HG02943 (cell line): ENCODE measurements around the gene STIM1.
"Not testable (repeated sequence)": the region's sequence is repeated elsewhere in the genome, so short reads cannot be mapped to it uniquely, and the experiment has no call there.

ENCODE experiments used
- ATAC-seq: cut with Tn5 transposase; IDR thresholded peaks from one replicate; pipeline ENCODE4 v1.9.1; 2021; ENCODE audit warnings: mild to moderate bottlenecking, low read depth, moderate library complexity; ENCODE audit not compliant: unreplicated experiment

The STIM1 gene

GRCh38 chr11:3854977-3855807 lies at the start of gene STIM1:
TSS of gene STIM1 (plus strand) at chr11:3855664. CDS start at chr11:3856271, 607 bp downstream.
- peak; percentile 73 for ATAC-seq

- peak; percentile 74 for ATAC-seq
Measured at GRCh38 chr11:3807909-3808860, 47.3 kb upstream of the STIM1 start, which contains the start of gene PGAP2. TSS of gene PGAP2 (plus strand) at chr11:3808560. CDS start at chr11:3811260, 2,700 bp downstream.

GRCh38 chr11:3808861-3809623 lies 46.4 kb upstream of the STIM1 start:
- ATAC-seq: peak; percentile 62

- ATAC-seq: no peak
Measured at GRCh38 chr11:3809624-3809928, 45.9 kb upstream of the STIM1 start.

- ATAC-seq: no peak
Measured at GRCh38 chr11:3810446-3810845, 45.0 kb upstream of the STIM1 start.

- ATAC-seq: no peak
Measured at GRCh38 chr11:3810951-3811350, 44.5 kb upstream of the STIM1 start.

- not testable (repeated sequence) for ATAC-seq
Measured at GRCh38 chr11:3814832-3815231, 40.6 kb upstream of the STIM1 start.

GRCh38 chr11:3815845-3816244 lies 39.6 kb upstream of the STIM1 start:
- ATAC-seq: no peak

- ATAC-seq: no peak
Measured at GRCh38 chr11:3816673-3817072, 38.8 kb upstream of the STIM1 start.

GRCh38 chr11:3817181-3817800 lies 38.2 kb upstream of the STIM1 start:
- no peak for ATAC-seq

GRCh38 chr11:3820971-3821370 lies 34.5 kb upstream of the STIM1 start:
- ATAC-seq: no peak

- ATAC-seq: no peak
Measured at GRCh38 chr11:3822312-3822711, 33.2 kb upstream of the STIM1 start.

- no peak for ATAC-seq
Measured at GRCh38 chr11:3823303-3823702, 32.2 kb upstream of the STIM1 start.

GRCh38 chr11:3823762-3824506 lies 31.5 kb upstream of the STIM1 start:
- no peak for ATAC-seq

GRCh38 chr11:3824714-3825472 lies 30.6 kb upstream of the STIM1 start:
- ATAC-seq: peak; percentile 79

GRCh38 chr11:3825473-3826154 lies 29.9 kb upstream of the STIM1 start:
- no peak for ATAC-seq

- ATAC-seq: no peak
Measured at GRCh38 chr11:3826721-3827120, 28.7 kb upstream of the STIM1 start.
